ENCODE results near the gene MAP2. TPM values are rescaled to one million over a fixed set of nuclear protein-coding genes. Genes with fewer than 3 reads are reported as not detected.
A peak's percentile ranks its signal among the peaks of the same experiment; 100 is the strongest.

MAP2 gene
- total RNA-seq, 1 donor from 2014 or later = 7.2 TPM

- H3K27ac Mint-ChIP-seq (ENCODE audit: unreplicated experiment) = peak overlapping the region; percentile 79
- no peak for TF ChIP-seq CTCF (IDR thresholded peaks at IDR 0.05)
- H3K9me3 Mint-ChIP-seq (ENCODE audit: unreplicated experiment) = no peaks in the 10 kb centered on the region
- H3K4me1 Mint-ChIP-seq (ENCODE audit: unreplicated experiment) = peaks cover 29% of the 10 kb centered on the region
- DNase-seq (ENCODE audit: extremely low spot score, unreplicated experiment) = no peak
- peak overlapping the region; percentile 51 for H3K4me3 Mint-ChIP-seq (ENCODE audit: unreplicated experiment)
- H3K36me3 Mint-ChIP-seq (ENCODE audit: unreplicated experiment) = no peaks in the 10 kb centered on the region
- H3K27me3 Mint-ChIP-seq (ENCODE audit: unreplicated experiment) = no peaks in the 10 kb centered on the region
These were observed 102.0 kb downstream of the MAP2 start for GRCh38 chr2:209525834-209526281.

DNA sequence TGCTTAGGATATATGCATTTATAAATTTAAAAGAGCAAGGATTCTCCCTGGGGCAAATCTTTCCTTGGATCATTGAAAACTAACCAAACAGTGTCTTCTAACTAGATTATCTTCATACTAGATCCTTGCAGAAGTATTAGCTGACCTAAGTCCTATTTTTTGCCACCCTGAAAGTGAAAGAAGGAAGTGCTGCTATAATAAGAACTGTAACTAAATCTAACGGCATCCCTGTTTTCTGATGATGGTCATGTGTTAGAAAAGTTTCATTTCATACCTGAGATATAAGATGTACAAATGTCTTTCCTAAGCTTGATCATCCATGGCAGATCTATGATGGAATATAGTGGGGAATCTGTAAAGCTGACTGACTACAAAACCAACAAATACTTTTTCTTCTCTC is 102.7 kb downstream of the MAP2 start:
- no peaks in the 10 kb centered on the region for H3K27me3 Mint-ChIP-seq (ENCODE audit: unreplicated experiment)
- peak overlapping the region; percentile 51 for H3K4me3 Mint-ChIP-seq (ENCODE audit: unreplicated experiment)
- TF ChIP-seq CTCF (IDR thresholded peaks at IDR 0.05) = no peak
- peaks cover 29% of the 10 kb centered on the region for H3K4me1 Mint-ChIP-seq (ENCODE audit: unreplicated experiment)
- no peaks in the 10 kb centered on the region for H3K36me3 Mint-ChIP-seq (ENCODE audit: unreplicated experiment)
- peak overlapping the region; percentile 79 for H3K27ac Mint-ChIP-seq (ENCODE audit: unreplicated experiment)
- DNase-seq (ENCODE audit: extremely low spot score, unreplicated experiment) = no peak
- H3K9me3 Mint-ChIP-seq (ENCODE audit: unreplicated experiment) = no peaks in the 10 kb centered on the region

- H3K27ac Mint-ChIP-seq (ENCODE audit: unreplicated experiment) = no peak overlapping the region
- H3K27me3 Mint-ChIP-seq (ENCODE audit: unreplicated experiment) = no peaks in the 10 kb centered on the region
These were observed 105.7 kb downstream of the MAP2 start for GRCh38 chr2:209529579-209529978.

GRCh38 chr2:209532321-209532720 is 108.5 kb downstream of the MAP2 start:
- H3K36me3 Mint-ChIP-seq (ENCODE audit: unreplicated experiment) = no peaks in the 10 kb centered on the region

More at GRCh38 chr2:209529579-209529978, 105.7 kb downstream of the MAP2 start:
- no peak for TF ChIP-seq CTCF (IDR thresholded peaks at IDR 0.05)
- peaks cover 3% of the 10 kb centered on the region for H3K9me3 Mint-ChIP-seq (ENCODE audit: unreplicated experiment)
- DNase-seq (ENCODE audit: extremely low spot score, unreplicated experiment) = no peak
- no peak overlapping the region for H3K4me3 Mint-ChIP-seq (ENCODE audit: unreplicated experiment)
- peaks cover 28% of the 10 kb centered on the region for H3K4me1 Mint-ChIP-seq (ENCODE audit: unreplicated experiment)
- H3K36me3 Mint-ChIP-seq (ENCODE audit: unreplicated experiment) = no peaks in the 10 kb centered on the region

GRCh38 chr2:209533391-209533790 is 109.5 kb downstream of the MAP2 start:
- peaks cover 5% of the 10 kb centered on the region for H3K4me1 Mint-ChIP-seq (ENCODE audit: unreplicated experiment)
- H3K4me3 Mint-ChIP-seq (ENCODE audit: unreplicated experiment) = no peak overlapping the region
- no peaks in the 10 kb centered on the region for H3K36me3 Mint-ChIP-seq (ENCODE audit: unreplicated experiment)
- H3K27ac Mint-ChIP-seq (ENCODE audit: unreplicated experiment) = peak overlapping the region; percentile 60
- no peak for DNase-seq (ENCODE audit: extremely low spot score, unreplicated experiment)
- no peaks in the 10 kb centered on the region for H3K27me3 Mint-ChIP-seq (ENCODE audit: unreplicated experiment)
- TF ChIP-seq CTCF (IDR thresholded peaks at IDR 0.05) = no peak
- H3K9me3 Mint-ChIP-seq (ENCODE audit: unreplicated experiment) = peaks cover 3% of the 10 kb centered on the region

More at GRCh38 chr2:209532321-209532720, 108.5 kb downstream of the MAP2 start:
- peaks cover 3% of the 10 kb centered on the region for H3K9me3 Mint-ChIP-seq (ENCODE audit: unreplicated experiment)
- H3K4me1 Mint-ChIP-seq (ENCODE audit: unreplicated experiment) = peaks cover 7% of the 10 kb centered on the region
- no peak overlapping the region for H3K4me3 Mint-ChIP-seq (ENCODE audit: unreplicated experiment)
- no peak for DNase-seq (ENCODE audit: extremely low spot score, unreplicated experiment)
- no peak for TF ChIP-seq CTCF (IDR thresholded peaks at IDR 0.05)
- H3K27me3 Mint-ChIP-seq (ENCODE audit: unreplicated experiment) = no peaks in the 10 kb centered on the region
- H3K27ac Mint-ChIP-seq (ENCODE audit: unreplicated experiment) = no peak overlapping the region

Measured in osteocyte (in vitro differentiated cells).